Stimulated activated CD4-positive, alpha-beta T cell treated with anti-CD3 and anti-CD28 coated beads, Interleukin-4, amount 100 ng/mL, for 4 hours (primary cell): ENCODE measurements around the gene RANBP6.

Source experiments
- DNase-seq, 2 experiments: peaks; one replicate each; pipeline ENCODE4 v3.0.0-alpha.2; 2020

RANBP6 gene

GRCh38 chr9:6007058-6007769 is 8.2 kb downstream of the RANBP6 start:
- DNase-seq, result peak; percentile 95

GRCh38 chr9:6006749-6007057 is 8.7 kb downstream of the RANBP6 start:
- DNase-seq, result no peak

GRCh38 chr9:6000955-6001354 is 14.5 kb downstream of the RANBP6 start:
- DNase-seq, result no peak

- DNase-seq, result no peak
Observed at GRCh38 chr9:5999443-6000101, 15.9 kb downstream of the RANBP6 start.

GRCh38 chr9:5994493-5994892 is 20.9 kb downstream of the RANBP6 start:
- no peak for DNase-seq

GRCh38 chr9:5988265-5988664 is 27.2 kb downstream of the RANBP6 start:
- DNase-seq, result no peak

- DNase-seq, result no peak
Observed at GRCh38 chr9:5983042-5983441, 32.4 kb downstream of the RANBP6 start.

- DNase-seq, result no peak
Observed at GRCh38 chr9:5982317-5982716, 33.1 kb downstream of the RANBP6 start.

GRCh38 chr9:5978523-5978922 is 36.9 kb downstream of the RANBP6 start:
- DNase-seq, result no peak

- DNase-seq, result no peak
Observed at GRCh38 chr9:5976674-5977397, 38.6 kb downstream of the RANBP6 start.

GRCh38 chr9:5971740-5972139 is 43.7 kb downstream of the RANBP6 start:
- DNase-seq, result no peak
